DOHH2 (cell line): ENCODE results near the gene FAM78A.

Experiments
- CTCF ChIP-seq: fragments of 200-600 bp; sonication (generic); IDR thresholded peaks from one replicate; pipeline ENCODE4 v1.5.1; 2014; ENCODE audit warnings: antibody characterized with exemption, mild to moderate bottlenecking, low read depth, low read length; ENCODE audit not compliant: poor library complexity, severe bottlenecking
- EZH2phosphoT487 ChIP-seq: fragments of 200-600 bp; sonication (generic); IDR thresholded peaks from 2 replicates; pipeline ENCODE4 v1.6.1; 2017; ENCODE audit warnings: borderline replicate concordance, mild to moderate bottlenecking, antibody characterized with exemption, low read length, moderate library complexity, mixed read lengths

GRCh38 chr9:131272212-131272611, 4.1 kb downstream of the FAM78A start:
- no peak for TF ChIP-seq CTCF
- TF ChIP-seq EZH2phosphoT487: no peak
